Kidney epithelial cell (primary cell): Measurements from ENCODE around the gene GRID1. TPM values are rescaled to one million over a fixed set of nuclear protein-coding genes. Genes with fewer than 3 reads are reported as not detected.

Source experiments
- DNase-seq: peaks from one replicate; pipeline ENCODE4 v3.0.0-alpha.2; 2010; ENCODE audit warnings: low read depth
- H3K27me3 ChIP-seq: 2 replicates; pipeline ENCODE4 v1.6.0; 2011; ENCODE audit warnings: low read length; ENCODE audit not compliant: control insufficient read depth, insufficient read depth
- H3K36me3 ChIP-seq: 2 replicates; pipeline ENCODE4 v1.5.1; 2011; ENCODE audit warnings: low read length; ENCODE audit not compliant: control insufficient read depth, insufficient read depth
- H3K4me3 ChIP-seq: 2 replicates; pipeline ENCODE4 v1.5.1; 2011; ENCODE audit warnings: low read depth, mild to moderate bottlenecking, control low read depth, low read length
- CTCF ChIP-seq: IDR thresholded peaks from 2 replicates; pipeline ENCODE4 v1.5.1; 2011; ENCODE audit warnings: mild to moderate bottlenecking, moderate library complexity, low read length, control low read depth, inconsistent platforms; ENCODE audit not compliant: insufficient read depth, poor library complexity, severe bottlenecking
- total RNA-seq: library from RNA; depleted of rRNA; stranded (reverse); fragments of >200 nt; gene quantifications from 2 replicates; pipeline ENCODE4 v1.2.3, GENCODE V29; 2015

Gene GRID1
- total RNA-seq, 1 donor from 2014 or later: 0.33 TPM

- no peak for TF ChIP-seq CTCF
- H3K27me3 ChIP-seq: no peaks in the 10 kb centered on the region
- H3K4me3 ChIP-seq: no peak overlapping the region
- DNase-seq: no peak
- H3K36me3 ChIP-seq: no peaks in the 10 kb centered on the region
Observed at GRCh38 chr10:85650791-85651496, 715.7 kb downstream of the GRID1 start.

DNA sequence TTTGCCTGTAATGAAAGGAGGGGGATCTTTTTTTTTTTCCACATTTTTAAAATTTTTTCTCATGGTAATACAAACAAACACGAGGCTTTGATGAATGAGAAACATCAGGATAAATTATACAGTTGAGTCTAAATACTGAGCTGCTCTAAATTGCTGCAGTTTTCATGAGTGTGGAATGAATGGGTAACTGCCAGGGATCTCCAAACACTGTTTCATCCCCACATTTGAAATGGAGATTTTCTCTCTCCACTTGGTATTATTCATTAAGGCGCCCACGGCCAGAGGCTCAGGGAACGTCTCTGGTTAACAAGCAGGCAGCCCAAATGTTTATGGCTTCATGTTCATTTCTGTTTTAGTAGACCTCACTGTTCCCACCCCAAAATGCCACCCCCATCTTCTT lies 717.1 kb downstream of the GRID1 start:
- H3K36me3 ChIP-seq: no peaks in the 10 kb centered on the region
- no peak overlapping the region for H3K4me3 ChIP-seq
- no peak for DNase-seq
- no peaks in the 10 kb centered on the region for H3K27me3 ChIP-seq
- TF ChIP-seq CTCF: no peak

GRCh38 chr10:85648279-85648754 lies 718.3 kb downstream of the GRID1 start:
- Histone ChIP-seq H3K27me3 (no peaks in the 10 kb centered on the region), H3K4me3 (no peak overlapping the region), H3K36me3 (no peaks in the 10 kb centered on the region)
- DNase-seq: no peak
- TF ChIP-seq CTCF: no peak

- H3K4me3 ChIP-seq: no peak overlapping the region
- no peaks in the 10 kb centered on the region for H3K27me3 ChIP-seq
- DNase-seq: no peak
- H3K36me3 ChIP-seq: no peaks in the 10 kb centered on the region
- TF ChIP-seq CTCF: no peak
Observed at GRCh38 chr10:85647741-85648140, 718.9 kb downstream of the GRID1 start.

- H3K27me3 ChIP-seq: no peaks in the 10 kb centered on the region
- peak; percentile 82 for DNase-seq
- no peak for TF ChIP-seq CTCF
Observed at GRCh38 chr10:85645926-85646711, 720.5 kb downstream of the GRID1 start.

More at GRCh38 chr10:85645926-85646711, 720.5 kb downstream of the GRID1 start:
- Histone ChIP-seq H3K4me3 (no peak overlapping the region), H3K36me3 (no peaks in the 10 kb centered on the region)
